Activated T-helper 2 cell treated with anti-CD3 and anti-CD28 coated beads, Interferon-gamma antibody, Interleukin-2, Interleukin-4, amounts not matched to agents 10 μg/mL and 5 μg/mL and 100 μg/mL, durations not matched to agents 14 hours and 24 hours and 36 hours (primary cell): ENCODE measurements around the gene TBC1D17. TPM values are rescaled to one million over a fixed set of nuclear protein-coding genes. Genes with fewer than 3 reads are reported as not detected.

Source experiments
- DNase-seq: peaks from one replicate; pipeline ENCODE4 v3.0.0; 2021; ENCODE audit warnings: low spot score
- H3K27ac Mint-ChIP-seq: one replicate; pipeline ENCODE4 v1.8.0; 2021; ENCODE audit warnings: mixed read lengths
- H3K27me3 Mint-ChIP-seq: one replicate; pipeline ENCODE4 v1.8.0; 2021; ENCODE audit warnings: low read depth, mixed read lengths
- H3K36me3 Mint-ChIP-seq: one replicate; pipeline ENCODE4 v1.8.0; 2021; ENCODE audit warnings: low read depth, mixed read lengths
- H3K4me1 Mint-ChIP-seq: one replicate; pipeline ENCODE4 v1.8.0; 2021; ENCODE audit warnings: low read depth, mixed read lengths
- H3K4me3 Mint-ChIP-seq: one replicate; pipeline ENCODE4 v1.8.0; 2021; ENCODE audit warnings: low read depth, mild to moderate bottlenecking, moderate library complexity, mixed read lengths
- H3K9me3 Mint-ChIP-seq: one replicate; pipeline ENCODE4 v1.8.0; 2021; ENCODE audit warnings: mixed read lengths
- intact Hi-C: fragments of 100-400 bp; cut with micrococcal nuclease; formaldehyde crosslinking; loops from one replicate; pipeline ENCODE4 v1.15.1; 2023
- total RNA-seq: library from RNA; stranded (reverse); gene quantifications from 2 replicates; pipeline ENCODE4 v1.2.3, GENCODE V29; 2022

TBC1D17 gene
- total RNA-seq, 1 donor from 2014 or later = 40.0 TPM

GRCh38 chr19:49850487-49851342, 26.8 kb upstream of the TBC1D17 start, which contains the start of gene PTOV1:
TSS of gene PTOV1 (plus strand) at chr19:49851159.
- no peaks in the 10 kb centered on the region for H3K27me3 Mint-ChIP-seq
- peaks cover 5% of the 10 kb centered on the region for H3K9me3 Mint-ChIP-seq
- H3K27ac Mint-ChIP-seq = peak within 1 kb of the TSS; percentile 96
- intact Hi-C loops = loop anchor here (1.0 kb wide), 2 partner anchors 17 to 27 kb away; partner anchors contain the start of genes AKT1S1, PNKP and TBC1D17
- peaks cover 37% of the 10 kb centered on the region for H3K4me1 Mint-ChIP-seq
- peak within 1 kb of the TSS; percentile 89 for H3K4me3 Mint-ChIP-seq
- peak; percentile 84 for DNase-seq
- peaks cover 20% of the 10 kb centered on the region for H3K36me3 Mint-ChIP-seq

GRCh38 chr19:49851456-49852259, 25.8 kb upstream of the TBC1D17 start:
- Mint-ChIP-seq H3K4me3 (peak overlapping the region; percentile 78), H3K36me3 (peaks cover 24% of the 10 kb centered on the region), H3K9me3 (peaks cover 5% of the 10 kb centered on the region), H3K27me3 (no peaks in the 10 kb centered on the region), H3K4me1 (peaks cover 37% of the 10 kb centered on the region), H3K27ac (peak overlapping the region; percentile 67)
- intact Hi-C loops = loop anchor here (1.0 kb wide), 1 partner anchor 16 kb away; the partner anchor contains the start of gene PNKP
- no peak for DNase-seq

GRCh38 chr19:49852631-49853126, 24.8 kb upstream of the TBC1D17 start:
- peak overlapping the region; percentile 67 for H3K27ac Mint-ChIP-seq
- DNase-seq = no peak
- H3K36me3 Mint-ChIP-seq = peaks cover 28% of the 10 kb centered on the region
- H3K27me3 Mint-ChIP-seq = no peaks in the 10 kb centered on the region
- intact Hi-C loops = no loop called here
- peaks cover 5% of the 10 kb centered on the region for H3K9me3 Mint-ChIP-seq
- H3K4me3 Mint-ChIP-seq = peak overlapping the region; percentile 78
- peaks cover 36% of the 10 kb centered on the region for H3K4me1 Mint-ChIP-seq

- Mint-ChIP-seq H3K4me1 (peaks cover 25% of the 10 kb centered on the region), H3K27me3 (no peaks in the 10 kb centered on the region), H3K4me3 (peak overlapping the region; percentile 52), H3K36me3 (peaks cover 27% of the 10 kb centered on the region), H3K27ac (no peak overlapping the region), H3K9me3 (peaks cover 4% of the 10 kb centered on the region)
- intact Hi-C loops = no loop called here
- no peak for DNase-seq
These were observed 23.6 kb upstream of the TBC1D17 start for GRCh38 chr19:49853852-49854377.

- Mint-ChIP-seq H3K27ac (no peak overlapping the region), H3K27me3 (no peaks in the 10 kb centered on the region), H3K4me3 (no peak overlapping the region), H3K36me3 (peaks cover 23% of the 10 kb centered on the region), H3K9me3 (no peaks in the 10 kb centered on the region), H3K4me1 (peaks cover 21% of the 10 kb centered on the region)
- no peak for DNase-seq
- intact Hi-C loops = no loop called here
These were observed 22.9 kb upstream of the TBC1D17 start for GRCh38 chr19:49854378-49855263.

- DNase-seq = no peak
- Mint-ChIP-seq H3K27me3 (no peaks in the 10 kb centered on the region), H3K4me1 (peaks cover 14% of the 10 kb centered on the region), H3K27ac (no peak overlapping the region), H3K4me3 (no peak overlapping the region), H3K36me3 (peaks cover 22% of the 10 kb centered on the region), H3K9me3 (no peaks in the 10 kb centered on the region)
- intact Hi-C loops = no loop called here
These were observed 22.2 kb upstream of the TBC1D17 start for GRCh38 chr19:49855277-49855675.

GRCh38 chr19:49855676-49856573, 21.6 kb upstream of the TBC1D17 start:
- intact Hi-C loops = no loop called here
- H3K4me1 Mint-ChIP-seq = peaks cover 14% of the 10 kb centered on the region
- H3K4me3 Mint-ChIP-seq = no peak overlapping the region
- peaks cover 28% of the 10 kb centered on the region for H3K36me3 Mint-ChIP-seq
- H3K9me3 Mint-ChIP-seq = no peaks in the 10 kb centered on the region
- H3K27ac Mint-ChIP-seq = no peak overlapping the region
- no peaks in the 10 kb centered on the region for H3K27me3 Mint-ChIP-seq
- no peak for DNase-seq

GRCh38 chr19:49856574-49857021, 20.9 kb upstream of the TBC1D17 start:
- H3K27ac Mint-ChIP-seq = no peak overlapping the region

GRCh38 chr19:49857061-49857837, 20.3 kb upstream of the TBC1D17 start:
- no peak for DNase-seq
- Mint-ChIP-seq H3K27me3 (no peaks in the 10 kb centered on the region), H3K27ac (no peak overlapping the region), H3K36me3 (peaks cover 38% of the 10 kb centered on the region), H3K9me3 (no peaks in the 10 kb centered on the region), H3K4me1 (peaks cover 11% of the 10 kb centered on the region), H3K4me3 (no peak overlapping the region)
- intact Hi-C loops = no loop called here

More at GRCh38 chr19:49856574-49857021, 20.9 kb upstream of the TBC1D17 start:
- DNase-seq = no peak
- no peaks in the 10 kb centered on the region for H3K27me3 Mint-ChIP-seq
- H3K9me3 Mint-ChIP-seq = no peaks in the 10 kb centered on the region
- no peak overlapping the region for H3K4me3 Mint-ChIP-seq
- intact Hi-C loops = no loop called here
- peaks cover 34% of the 10 kb centered on the region for H3K36me3 Mint-ChIP-seq
- peaks cover 14% of the 10 kb centered on the region for H3K4me1 Mint-ChIP-seq

GRCh38 chr19:49857838-49858087, 19.7 kb upstream of the TBC1D17 start:
- H3K27ac Mint-ChIP-seq = no peak overlapping the region
- intact Hi-C loops = no loop called here
- H3K36me3 Mint-ChIP-seq = peaks cover 36% of the 10 kb centered on the region

More at GRCh38 chr19:49857838-49858087, 19.7 kb upstream of the TBC1D17 start:
- Mint-ChIP-seq H3K4me1 (peaks cover 6% of the 10 kb centered on the region), H3K9me3 (no peaks in the 10 kb centered on the region), H3K27me3 (no peaks in the 10 kb centered on the region), H3K4me3 (no peak overlapping the region)
- no peak for DNase-seq
